Endothelial cell of umbilical vein (primary cell): Measurements from ENCODE around the gene ZNF580. TPM values are rescaled to one million over a fixed set of nuclear protein-coding genes. Genes with fewer than 3 reads are reported as not detected.

Experiments
- BruUV-seq: library from RNA; stranded (reverse); fragments of 400-500 nt; replicated peaks from 2 replicates; lab custom pipeline; 2021; lab: Mats Ljungman, UMichigan
- CTCF ChIA-PET: fragments of 300-600, 350-600 bp; sonication (Branson Sonifier 250); formaldehyde crosslinking; loops from one replicate; lab custom pipeline; 2021; ENCODE audit warnings: antibody characterized with exemption, inconsistent platforms; lab: Charles Lee
- POLR2A ChIA-PET: fragments of 300-600, 350-600 bp; sonication (Branson Sonifier 250); formaldehyde crosslinking; loops from one replicate; lab custom pipeline; 2021; ENCODE audit warnings: antibody characterized with exemption, inconsistent platforms; lab: Charles Lee
- DNase-seq: peaks from one replicate; pipeline ENCODE4 v3.0.0-alpha.2; 2011; ENCODE audit warnings: low read depth, low spot score
- FAIRE-seq: peaks from 2 replicates; lab custom pipeline; 2011; peaks lifted over from hg19 to GRCh38; lab: Jason Lieb, UNC
- H2AFZ ChIP-seq: 2 replicates; pipeline ENCODE4 v1.6.0; 2012; ENCODE audit warnings: low read depth, low read length, control low read depth, inconsistent platforms
- H3K27ac ChIP-seq: 2 replicates; pipeline ENCODE4 v1.5.1; 2011; ENCODE audit warnings: low read depth, mild to moderate bottlenecking, control low read depth, low read length, moderate library complexity; ENCODE audit not compliant: insufficient read depth
- H3K27me3 ChIP-seq, 2 experiments: 2 replicates each; pipeline versions ENCODE4 v1.6.0 to v1.6.1; 2011; ENCODE audit warnings: low read length in 2 of 2, mixed read lengths in 1 of 2; ENCODE audit not compliant: control insufficient read depth in 2 of 2, insufficient read depth in 2 of 2
- H3K36me3 ChIP-seq, 2 experiments: 2 replicates in 1 of 2; 3 replicates in 1 of 2; pipeline ENCODE4 v1.5.1; 2011; ENCODE audit warnings: low read length in 2 of 2, mild to moderate bottlenecking in 1 of 2, moderate library complexity in 1 of 2; ENCODE audit not compliant: control insufficient read depth in 2 of 2, insufficient read depth in 2 of 2; ENCODE audit errors: extremely low read depth in 1 of 2
- H3K4me1 ChIP-seq: 3 replicates; pipeline ENCODE4 v1.5.1; 2011; ENCODE audit warnings: mild to moderate bottlenecking, low read length; ENCODE audit not compliant: control insufficient read depth, insufficient read depth; ENCODE audit errors: extremely low read depth
- H3K4me2 ChIP-seq: 2 replicates; pipeline ENCODE4 v1.6.1; 2011; ENCODE audit warnings: low read length, control low read depth, mixed read lengths; ENCODE audit not compliant: insufficient read depth
- H3K4me3 ChIP-seq, 3 experiments: fragments of 200-600 bp in 1 of 3; sonication (generic), shearing (Covaris generic) in 1 of 3; replicated peaks in 1 of 3; 2 replicates each; pipeline ENCODE4 v1.5.1; 2011 to 2016; ENCODE audit warnings: control low read depth in 3 of 3, low read length in 3 of 3, mild to moderate bottlenecking in 2 of 3, inconsistent platforms in 1 of 3, low read depth in 1 of 3, moderate library complexity in 1 of 3; ENCODE audit not compliant: insufficient read depth in 1 of 3
- H3K79me2 ChIP-seq: 2 replicates; pipeline ENCODE4 v1.6.0; 2012; ENCODE audit warnings: low read length, inconsistent platforms; ENCODE audit not compliant: control insufficient read depth, insufficient read depth
- H3K9ac ChIP-seq: replicated peaks from 2 replicates; pipeline ENCODE3; 2011; ENCODE audit warnings: low read length, control low read depth; ENCODE audit not compliant: insufficient read depth; ENCODE audit errors: extremely low read depth
- H3K9me1 ChIP-seq: replicated peaks from 3 replicates; pipeline ENCODE4 v1.6.0; 2011; ENCODE audit warnings: mild to moderate bottlenecking, low read length; ENCODE audit not compliant: control insufficient read depth, insufficient read depth; ENCODE audit errors: extremely low read depth
- H3K9me3 ChIP-seq: replicated peaks from 2 replicates; pipeline ENCODE4 v1.5.1; 2012; ENCODE audit warnings: low read length, inconsistent platforms; ENCODE audit not compliant: control insufficient read depth, insufficient read depth
- H4K20me1 ChIP-seq: replicated peaks from 2 replicates; pipeline ENCODE3; 2011; ENCODE audit warnings: mild to moderate bottlenecking, low read length; ENCODE audit not compliant: control insufficient read depth, insufficient read depth; ENCODE audit errors: extremely low read depth
- EZH2 ChIP-seq: IDR thresholded peaks from 2 replicates; pipeline ENCODE4 v1.6.1; 2012; ENCODE audit warnings: borderline replicate concordance, low read depth, mild to moderate bottlenecking, moderate library complexity, low read length, inconsistent platforms; ENCODE audit not compliant: severe bottlenecking
- FOS ChIP-seq: IDR thresholded peaks from 2 replicates; pipeline ENCODE4 v1.6.1; 2011; ENCODE audit warnings: mild to moderate bottlenecking, low read length, moderate library complexity, borderline replicate concordance; ENCODE audit not compliant: insufficient read depth
- GATA2 ChIP-seq: IDR thresholded peaks from 2 replicates; pipeline ENCODE4 v1.7.0; 2011; ENCODE audit warnings: low read depth, mild to moderate bottlenecking, moderate library complexity, mixed read lengths, low read length; ENCODE audit not compliant: insufficient read length, insufficient read depth
- JUN ChIP-seq: IDR thresholded peaks from 2 replicates; pipeline ENCODE4 v1.6.1; 2011; ENCODE audit warnings: borderline replicate concordance, low read depth; ENCODE audit not compliant: insufficient read length, insufficient read depth
- MAX ChIP-seq: IDR thresholded peaks from 2 replicates; pipeline ENCODE4 v1.6.1; 2011; ENCODE audit not compliant: insufficient read depth, insufficient read length
- MYC ChIP-seq: IDR thresholded peaks from one replicate; pipeline ENCODE4 v1.6.1; 2011; ENCODE audit warnings: mild to moderate bottlenecking, low read depth, low read length
- POLR2A ChIP-seq: IDR thresholded peaks from 2 replicates; pipeline ENCODE4 v1.6.1; 2012; ENCODE audit warnings: low read depth, mild to moderate bottlenecking, control low read depth, low read length
- POLR2AphosphoS5 ChIP-seq: IDR thresholded peaks from 2 replicates; pipeline ENCODE4 v1.6.1; 2012; ENCODE audit warnings: low read depth, mild to moderate bottlenecking, control low read depth, low read length, moderate library complexity; ENCODE audit not compliant: insufficient read depth
- dilution Hi-C: fragments of 300-500 bp; cut with MboI; formaldehyde crosslinking; loops from one replicate; pipeline ENCODE4 v1.15.0; 2019; ENCODE audit warnings: low sequenced_read_pairs; ENCODE audit not compliant: extremely low pct_ligation_motif_present
- intact Hi-C: fragments of 100-400 bp; cut with micrococcal nuclease; formaldehyde crosslinking; loops from one replicate; pipeline ENCODE4 v1.10.0; 2022
- polyA plus RNA-seq, 4 experiments: library from polyadenylated mRNA; depleted of rRNA in 3 of 4; stranded (reverse) in 3 of 4; unstranded in 1 of 4; fragments of >200 nt; gene quantifications; 2 replicates each; pipeline versions ENCODE4 v1.2.1 to v1.2.3, GENCODE V29; 2011 to 2012; ENCODE audit warnings: missing spikeins in 1 of 4
- total RNA-seq: library from RNA; stranded (reverse); gene quantifications from 2 replicates; pipeline ENCODE4 v1.2.3, GENCODE V29; 2021
- TF ChIP-seq, protein P1 (sequence below), 2 donors: IDR thresholded peaks; 1 replicate in 1 of 2; 2 replicates in 1 of 2; pipeline ENCODE4 v1.5.1; 2011; ENCODE audit warnings: low read length in 2 of 2, mild to moderate bottlenecking in 2 of 2, moderate library complexity in 2 of 2, control low read depth in 1 of 2, inconsistent platforms in 1 of 2, low read depth in 1 of 2; ENCODE audit not compliant: insufficient read depth in 1 of 2; ENCODE audit errors: extremely low read depth in 1 of 2

Gene ZNF580
- total and polyA plus RNA-seq, 2 donors (not counting 3 experiments of a cell fraction or from before 2014, with no cell fraction given): 13.7 to 41.1 TPM

DNA sequence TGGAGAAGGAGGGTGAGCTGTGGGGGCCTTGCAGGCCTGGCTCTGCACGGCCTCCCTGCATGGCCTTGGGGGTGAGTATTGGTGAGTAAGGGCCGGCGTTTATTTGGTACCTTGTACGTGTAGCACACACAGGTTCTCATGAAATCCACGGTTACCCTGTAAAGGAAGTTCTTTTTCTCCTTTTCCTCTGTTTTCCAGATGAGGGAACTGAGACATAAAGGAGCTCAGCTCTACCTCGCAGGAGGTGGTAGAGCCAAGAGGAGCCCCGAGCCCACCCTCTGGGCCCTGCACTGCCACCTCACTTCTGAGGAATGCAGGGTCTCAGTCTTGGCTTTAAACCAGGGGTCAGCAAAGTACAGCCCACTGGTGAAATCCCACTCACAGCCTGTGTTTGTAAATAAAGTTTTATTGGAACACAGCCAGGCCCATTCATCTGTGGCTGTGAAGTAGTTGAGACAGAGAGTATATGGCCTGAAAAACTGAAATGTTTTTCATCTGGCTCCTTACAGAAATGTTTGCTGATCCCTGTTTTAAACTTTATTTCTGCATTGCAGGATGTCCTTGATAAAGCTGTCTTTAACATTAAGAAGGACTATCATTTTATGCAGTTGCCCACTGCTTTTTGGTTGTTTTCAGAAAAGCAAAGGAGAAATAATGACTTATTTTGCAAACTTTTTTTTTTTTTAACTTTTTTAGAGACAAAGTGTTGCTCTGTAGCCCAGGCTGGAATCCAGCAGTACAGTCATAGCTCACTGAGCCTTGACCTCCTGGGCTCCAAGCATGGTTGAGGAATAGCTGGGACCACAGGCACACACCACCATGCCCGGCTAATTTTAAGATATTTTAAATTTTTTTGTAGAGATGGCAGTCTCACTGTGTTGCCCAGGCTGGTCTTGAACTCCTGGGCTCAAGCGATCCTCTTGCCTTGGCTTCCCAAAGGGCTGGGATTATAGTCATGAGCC lies 40.6 kb downstream of the ZNF580 start:
- Histone ChIP-seq H3K79me2 (peaks cover 81% of the 10 kb centered on the region), H3K9ac (no peak overlapping the region), H3K4me2 (no peak overlapping the region), H2AFZ (no peak overlapping the region), H3K9me3 (no peaks in the 10 kb centered on the region), H3K4me1 (peaks cover 29% of the 10 kb centered on the region), H3K4me3 (no peak overlapping the region), H3K27me3 (no peaks in the 10 kb centered on the region), H4K20me1 (no peaks in the 10 kb centered on the region), H3K36me3 (peaks cover 9 to 42% of the 10 kb centered on the region in 2 experiments), H3K27ac (no peak overlapping the region), H3K9me1 (no peaks in the 10 kb centered on the region)
- POLR2A ChIA-PET: no interaction called here
- BruUV-seq: no TSS peak
- dilution Hi-C loops (no loop called here), intact Hi-C loops (no loop called here)
- TF ChIP-seq JUN: no peak
- CTCF ChIA-PET: interaction anchor here (1.0 to 1.9 kb wide), 2 partner anchors 10 to 27 kb away, joined by 3 to 6 read pairs; partner anchors contain the start of gene U2AF2
- FAIRE-seq (no peak), DNase-seq (no peak)

GRCh38 chr19:55683449-55684261 lies 42.9 kb downstream of the ZNF580 start:
- TF ChIP-seq MYC: no peak
- no peak for TF ChIP-seq FOS
- TF ChIP-seq JUN: no peak
- TF ChIP-seq POLR2A: no peak
- TF ChIP-seq GATA2: no peak
- TF ChIP-seq EZH2: no peak
- TF ChIP-seq MAX: no peak
- TF ChIP-seq POLR2AphosphoS5: no peak
- TF ChIP-seq, protein P1, sequence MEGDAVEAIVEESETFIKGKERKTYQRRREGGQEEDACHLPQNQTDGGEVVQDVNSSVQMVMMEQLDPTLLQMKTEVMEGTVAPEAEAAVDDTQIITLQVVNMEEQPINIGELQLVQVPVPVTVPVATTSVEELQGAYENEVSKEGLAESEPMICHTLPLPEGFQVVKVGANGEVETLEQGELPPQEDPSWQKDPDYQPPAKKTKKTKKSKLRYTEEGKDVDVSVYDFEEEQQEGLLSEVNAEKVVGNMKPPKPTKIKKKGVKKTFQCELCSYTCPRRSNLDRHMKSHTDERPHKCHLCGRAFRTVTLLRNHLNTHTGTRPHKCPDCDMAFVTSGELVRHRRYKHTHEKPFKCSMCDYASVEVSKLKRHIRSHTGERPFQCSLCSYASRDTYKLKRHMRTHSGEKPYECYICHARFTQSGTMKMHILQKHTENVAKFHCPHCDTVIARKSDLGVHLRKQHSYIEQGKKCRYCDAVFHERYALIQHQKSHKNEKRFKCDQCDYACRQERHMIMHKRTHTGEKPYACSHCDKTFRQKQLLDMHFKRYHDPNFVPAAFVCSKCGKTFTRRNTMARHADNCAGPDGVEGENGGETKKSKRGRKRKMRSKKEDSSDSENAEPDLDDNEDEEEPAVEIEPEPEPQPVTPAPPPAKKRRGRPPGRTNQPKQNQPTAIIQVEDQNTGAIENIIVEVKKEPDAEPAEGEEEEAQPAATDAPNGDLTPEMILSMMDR (IDR thresholded peaks at IDR 0.05; ENCODE audit: extremely low read depth in 1 of 2, insufficient read depth in 1 of 2, low read depth in 1 of 2, low read length in 2 of 2): no peak
- no peak overlapping the region for H3K9ac ChIP-seq
- no peak overlapping the region for H3K4me3 ChIP-seq
- no peaks in the 10 kb centered on the region for H3K27me3 ChIP-seq
- no peak overlapping the region for H2AFZ ChIP-seq
- H3K27ac ChIP-seq: no peak overlapping the region
- no TSS peak for BruUV-seq
- ChIA-PET CTCF (interaction anchor here (1.9 kb wide), 1 partner anchor 12 kb away, joined by 6 read pairs; no protein-coding TSS in a partner anchor), POLR2A (no interaction called here)
- dilution Hi-C loops (no loop called here), intact Hi-C loops (no loop called here)
- peaks cover 8% of the 10 kb centered on the region for H3K4me1 ChIP-seq
- peaks cover 7 to 48% of the 10 kb centered on the region in 2 experiments for H3K36me3 ChIP-seq
- DNase-seq (no peak), FAIRE-seq (no peak)
- H3K9me1 ChIP-seq: no peaks in the 10 kb centered on the region
- no peak overlapping the region for H3K4me2 ChIP-seq
- H3K79me2 ChIP-seq: peaks cover 65% of the 10 kb centered on the region
- H3K9me3 ChIP-seq: no peaks in the 10 kb centered on the region
- H4K20me1 ChIP-seq: no peaks in the 10 kb centered on the region
